ENCODE data around the gene ZNF587.
"Not testable (repeated sequence)": the region's sequence is repeated elsewhere in the genome, so short reads cannot be mapped to it uniquely, and the experiment has no call there.

ZNF587 gene

GRCh38 chr19:57849666-57850473 lies at the start of gene ZNF587:
Gene ZNF587 (plus strand): TSS chr19:57849859. CDS start chr19:57850039, 180 bp downstream.
- DNase-seq, result peak; percentile 77

GRCh38 chr19:57800696-57801095 lies 49.0 kb upstream of the ZNF587 start:
- no peak for DNase-seq

GRCh38 chr19:57802269-57802668 lies 47.4 kb upstream of the ZNF587 start:
- DNase-seq, result no peak

- no peak for DNase-seq
Observed at GRCh38 chr19:57803265-57803593, 46.4 kb upstream of the ZNF587 start.

GRCh38 chr19:57803594-57804325 lies 45.9 kb upstream of the ZNF587 start:
- DNase-seq, result no peak

GRCh38 chr19:57807541-57807940 lies 42.1 kb upstream of the ZNF587 start:
- no peak for DNase-seq

- DNase-seq, result not testable (repeated sequence)
Observed at GRCh38 chr19:57810410-57811295, 39.0 kb upstream of the ZNF587 start.

- no peak for DNase-seq
Observed at GRCh38 chr19:57812226-57812625, 37.4 kb upstream of the ZNF587 start.

GRCh38 chr19:57812975-57813820 lies 36.5 kb upstream of the ZNF587 start:
- DNase-seq, result not testable (repeated sequence)

GRCh38 chr19:57813919-57814504 lies 35.6 kb upstream of the ZNF587 start:
- no peak for DNase-seq

- peak; percentile 79 for DNase-seq
Observed at GRCh38 chr19:57814505-57815246, 35.0 kb upstream of the ZNF587 start, which contains the start of gene ZNF552. Gene ZNF552 (minus strand): TSS chr19:57814913. CDS start chr19:57814743, 170 bp downstream.

GRCh38 chr19:57815247-57816075 lies 34.2 kb upstream of the ZNF587 start:
- no peak for DNase-seq

GRCh38 chr19:57816652-57817051 lies 33.0 kb upstream of the ZNF587 start:
- no peak for DNase-seq

- DNase-seq, result no peak
Observed at GRCh38 chr19:57817976-57818375, 31.7 kb upstream of the ZNF587 start.

GRCh38 chr19:57818378-57818777 lies 31.3 kb upstream of the ZNF587 start:
- no peak for DNase-seq

- peak; percentile 81 for DNase-seq
Observed at GRCh38 chr19:57819475-57820148, 30.0 kb upstream of the ZNF587 start.

- no peak for DNase-seq
Observed at GRCh38 chr19:57820599-57820998, 29.1 kb upstream of the ZNF587 start.

- DNase-seq, result not testable (repeated sequence)
Observed at GRCh38 chr19:57821095-57821494, 28.6 kb upstream of the ZNF587 start.

- not testable (repeated sequence) for DNase-seq
Observed at GRCh38 chr19:57821501-57821900, 28.2 kb upstream of the ZNF587 start.

Measured in CD4-positive, alpha-beta T cell treated with Interleukin-17A for 4 hours (primary cell).